ENCODE data around the gene SHTN1.

The SHTN1 gene

GRCh38 chr10:117005026-117005526 is at the start of gene SHTN1:
Gene SHTN1, minus strand, starts transcription at chr10:117005187. Its CDS starts 108 bp downstream, at chr10:117005079.
- Histone ChIP-seq H3K36me3 (ENCODE audit: insufficient read depth, low read length) (no peaks in the 10 kb centered on the region), H3K9me3 (ENCODE audit: control insufficient read depth, insufficient read depth, low read length) (no peaks in the 10 kb centered on the region), H3K4me1 (ENCODE audit: insufficient read depth, low read length) (0 out of 2 replicates have a peak, but pooled peaks cover 3% of the 10 kb centered on the region), H3K9ac (ENCODE audit: low read depth, low read length) (peak within 1 kb of the TSS; percentile 83)

GRCh38 chr10:117053482-117053881 is 48.5 kb upstream of the SHTN1 start:
- H3K4me1 ChIP-seq (ENCODE audit: insufficient read depth, low read length), result no peaks in the 10 kb centered on the region
- H3K9me3 ChIP-seq (ENCODE audit: control insufficient read depth, insufficient read depth, low read length), result no peaks in the 10 kb centered on the region; the same call in 1 of the 2 replicates
- H3K9ac ChIP-seq (ENCODE audit: low read depth, low read length), result no peak overlapping the region
- H3K36me3 ChIP-seq (ENCODE audit: insufficient read depth, low read length), result no peaks in the 10 kb centered on the region

GRCh38 chr10:117047947-117048346 is 43.0 kb upstream of the SHTN1 start:
- Histone ChIP-seq H3K4me1 (ENCODE audit: insufficient read depth, low read length) (no peaks in the 10 kb centered on the region), H3K36me3 (ENCODE audit: insufficient read depth, low read length) (no peaks in the 10 kb centered on the region), H3K9me3 (ENCODE audit: control insufficient read depth, insufficient read depth, low read length) (no peaks in the 10 kb centered on the region; the same call in 1 of the 2 replicates), H3K9ac (ENCODE audit: low read depth, low read length) (no peak overlapping the region)

- Histone ChIP-seq H3K9me3 (ENCODE audit: control insufficient read depth, insufficient read depth, low read length) (no peaks in the 10 kb centered on the region), H3K9ac (ENCODE audit: low read depth, low read length) (no peak overlapping the region), H3K36me3 (ENCODE audit: insufficient read depth, low read length) (no peaks in the 10 kb centered on the region), H3K4me1 (ENCODE audit: insufficient read depth, low read length) (no peaks in the 10 kb centered on the region)
Measured at GRCh38 chr10:117016266-117016665, 11.3 kb upstream of the SHTN1 start.

- Histone ChIP-seq H3K36me3 (ENCODE audit: insufficient read depth, low read length) (no peaks in the 10 kb centered on the region), H3K4me1 (ENCODE audit: insufficient read depth, low read length) (no peaks in the 10 kb centered on the region), H3K9ac (ENCODE audit: low read depth, low read length) (no peak overlapping the region), H3K9me3 (ENCODE audit: control insufficient read depth, insufficient read depth, low read length) (no peaks in the 10 kb centered on the region)
Measured at GRCh38 chr10:117014835-117015234, 9.8 kb upstream of the SHTN1 start.

- Histone ChIP-seq H3K9me3 (ENCODE audit: control insufficient read depth, insufficient read depth, low read length) (no peaks in the 10 kb centered on the region), H3K4me1 (ENCODE audit: insufficient read depth, low read length) (no peaks in the 10 kb centered on the region), H3K36me3 (ENCODE audit: insufficient read depth, low read length) (no peaks in the 10 kb centered on the region), H3K9ac (ENCODE audit: low read depth, low read length) (no peak overlapping the region)
Measured at GRCh38 chr10:117007080-117007479, 2.1 kb upstream of the SHTN1 start.

GRCh38 chr10:117005527-117006055 is 604 bp upstream of the SHTN1 start:
- Histone ChIP-seq H3K9ac (ENCODE audit: low read depth, low read length) (peak overlapping the region; percentile 83), H3K9me3 (ENCODE audit: control insufficient read depth, insufficient read depth, low read length) (no peaks in the 10 kb centered on the region), H3K4me1 (ENCODE audit: insufficient read depth, low read length) (0 out of 2 replicates have a peak, but pooled peaks cover 3% of the 10 kb centered on the region), H3K36me3 (ENCODE audit: insufficient read depth, low read length) (no peaks in the 10 kb centered on the region)

GRCh38 chr10:117004227-117005025 is 561 bp downstream of the SHTN1 start:
- Histone ChIP-seq H3K9ac (ENCODE audit: low read depth, low read length) (peak overlapping the region; percentile 83), H3K9me3 (ENCODE audit: control insufficient read depth, insufficient read depth, low read length) (no peaks in the 10 kb centered on the region), H3K36me3 (ENCODE audit: insufficient read depth, low read length) (no peaks in the 10 kb centered on the region), H3K4me1 (ENCODE audit: insufficient read depth, low read length) (0 out of 2 replicates have a peak, but pooled peaks cover 3% of the 10 kb centered on the region)

GRCh38 chr10:117003336-117003735 is 1.7 kb downstream of the SHTN1 start:
- H3K9me3 ChIP-seq (ENCODE audit: control insufficient read depth, insufficient read depth, low read length), result no peaks in the 10 kb centered on the region
- H3K9ac ChIP-seq (ENCODE audit: low read depth, low read length), result no peak overlapping the region
- no peaks in the 10 kb centered on the region for H3K36me3 ChIP-seq (ENCODE audit: insufficient read depth, low read length)
- H3K4me1 ChIP-seq (ENCODE audit: insufficient read depth, low read length), result 0 out of 2 replicates have a peak, but pooled peaks cover 3% of the 10 kb centered on the region

GRCh38 chr10:117002206-117002605 is 2.8 kb downstream of the SHTN1 start:
- Histone ChIP-seq H3K4me1 (ENCODE audit: insufficient read depth, low read length) (0 out of 2 replicates have a peak, but pooled peaks cover 3% of the 10 kb centered on the region), H3K36me3 (ENCODE audit: insufficient read depth, low read length) (no peaks in the 10 kb centered on the region), H3K9ac (ENCODE audit: low read depth, low read length) (no peak overlapping the region), H3K9me3 (ENCODE audit: control insufficient read depth, insufficient read depth, low read length) (no peaks in the 10 kb centered on the region)

- Histone ChIP-seq H3K9ac (ENCODE audit: low read depth, low read length) (no peak overlapping the region), H3K4me1 (ENCODE audit: insufficient read depth, low read length) (0 out of 2 replicates have a peak, but pooled peaks cover 4% of the 10 kb centered on the region)
Measured at GRCh38 chr10:117001144-117001543, 3.8 kb downstream of the SHTN1 start.

GRCh38 chr10:117000580-117000979 is 4.4 kb downstream of the SHTN1 start:
- H3K9ac ChIP-seq (ENCODE audit: low read depth, low read length), result no peak overlapping the region
- H3K4me1 ChIP-seq (ENCODE audit: insufficient read depth, low read length), result peaks cover 9% of the 10 kb centered on the region; the same call in 1 of the 2 replicates
- no peaks in the 10 kb centered on the region for H3K9me3 ChIP-seq (ENCODE audit: control insufficient read depth, insufficient read depth, low read length)
- no peaks in the 10 kb centered on the region for H3K36me3 ChIP-seq (ENCODE audit: insufficient read depth, low read length)

More at GRCh38 chr10:117001144-117001543, 3.8 kb downstream of the SHTN1 start:
- Histone ChIP-seq H3K36me3 (ENCODE audit: insufficient read depth, low read length) (no peaks in the 10 kb centered on the region), H3K9me3 (ENCODE audit: control insufficient read depth, insufficient read depth, low read length) (no peaks in the 10 kb centered on the region)

- Histone ChIP-seq H3K4me1 (ENCODE audit: insufficient read depth, low read length) (peaks cover 11% of the 10 kb centered on the region; the same call in 1 of the 2 replicates), H3K9me3 (ENCODE audit: control insufficient read depth, insufficient read depth, low read length) (no peaks in the 10 kb centered on the region), H3K9ac (ENCODE audit: low read depth, low read length) (no peak overlapping the region), H3K36me3 (ENCODE audit: insufficient read depth, low read length) (no peaks in the 10 kb centered on the region)
Measured at GRCh38 chr10:116998172-116998571, 6.8 kb downstream of the SHTN1 start.

GRCh38 chr10:116997015-116997414 is 8.0 kb downstream of the SHTN1 start:
- Histone ChIP-seq H3K36me3 (ENCODE audit: insufficient read depth, low read length) (no peaks in the 10 kb centered on the region), H3K9me3 (ENCODE audit: control insufficient read depth, insufficient read depth, low read length) (no peaks in the 10 kb centered on the region), H3K9ac (ENCODE audit: low read depth, low read length) (no peak overlapping the region), H3K4me1 (ENCODE audit: insufficient read depth, low read length) (peaks cover 16% of the 10 kb centered on the region)

- H3K36me3 ChIP-seq (ENCODE audit: insufficient read depth, low read length), result no peaks in the 10 kb centered on the region
- no peak overlapping the region for H3K9ac ChIP-seq (ENCODE audit: low read depth, low read length)
- no peaks in the 10 kb centered on the region for H3K9me3 ChIP-seq (ENCODE audit: control insufficient read depth, insufficient read depth, low read length)
- peaks cover 21% of the 10 kb centered on the region for H3K4me1 ChIP-seq (ENCODE audit: insufficient read depth, low read length)
Measured at GRCh38 chr10:116995648-116996047, 9.3 kb downstream of the SHTN1 start.

Measured in ES-I3 (cell line).